ENCODE measurements around the gene BTBD16. TPM values are rescaled to one million over a fixed set of nuclear protein-coding genes. Genes with fewer than 3 reads are reported as not detected.

Gene BTBD16
- total and polyA plus RNA-seq, 2 of the 13 experiments (the other 11 are each of a cell fraction or from before 2014, with no cell fraction given): 5.0 to 11.9 TPM

- TF ChIP-seq E2F5 (CRISPR knock-in tag; conservative IDR thresholded peaks at IDR 0.05) (no peak), ZBTB25 (CRISPR knock-in tag; IDR thresholded peaks at IDR 0.05) (no peak), NFE2L2 (IDR thresholded peaks at IDR 0.05; ENCODE audit: low read length) (no peak), MTA3 (CRISPR knock-in tag; IDR thresholded peaks at IDR 0.05) (no peak), GPBP1L1 (CRISPR knock-in tag; IDR thresholded peaks at IDR 0.05) (no peak), KLF16 (CRISPR knock-in tag; IDR thresholded peaks at IDR 0.05) (peak in 1 of 2 experiments; percentile 25; a peak in 1 of 4 replicates), ZNF747 (CRISPR knock-in tag; IDR thresholded peaks at IDR 0.05; ENCODE audit: borderline replicate concordance) (no peak), NFIB (CRISPR knock-in tag; IDR thresholded peaks at IDR 0.05; ENCODE audit: borderline replicate concordance) (no peak), CEBPB (IDR thresholded peaks at IDR 0.05; ENCODE audit: borderline replicate concordance, low read depth, low read length) (no peak), RXRA (CRISPR knock-in tag; IDR thresholded peaks at IDR 0.05) (0 out of 2 replicates have a peak, but pooled peaks have one; percentile 15), ZNF563 (CRISPR knock-in tag; IDR thresholded peaks at IDR 0.05) (no peak), GATAD2A (CRISPR knock-in tag; IDR thresholded peaks at IDR 0.05) (0 out of 2 replicates have a peak, but pooled peaks have one; percentile 35), ZBTB10 (CRISPR knock-in tag; IDR thresholded peaks at IDR 0.05; ENCODE audit: borderline replicate concordance) (no peak), ZBTB4 (CRISPR knock-in tag; IDR thresholded peaks at IDR 0.05; ENCODE audit: borderline replicate concordance) (peak; percentile 80; the same call in 1 of the 2 replicates)
These were observed 27.7 kb downstream of the BTBD16 start (continued) for GRCh38 chr10:122298598-122299301.

Data from HepG2 (cell line).